Effector memory CD4-positive, alpha-beta T cell (primary cell): ENCODE results near the gene KRT85.

Experiments
- DNase-seq, 3 donors: peaks; one replicate each; pipeline ENCODE4 v3.0.0-alpha.2; 2020
- H3K27ac ChIP-seq: 2 replicates; pipeline ENCODE4 v1.7.0; 2013; ENCODE audit warnings: mild to moderate bottlenecking, low read length, moderate library complexity; ENCODE audit not compliant: insufficient read depth, poor library complexity, severe bottlenecking
- H3K27me3 ChIP-seq: replicated peaks from 2 replicates; pipeline ENCODE4 v1.7.0; 2013; ENCODE audit warnings: mild to moderate bottlenecking, low read length; ENCODE audit not compliant: insufficient read depth, control insufficient read depth, poor library complexity, severe bottlenecking
- H3K36me3 ChIP-seq: 2 replicates; pipeline ENCODE4 v1.7.0; 2013; ENCODE audit warnings: mild to moderate bottlenecking, low read length, moderate library complexity; ENCODE audit not compliant: control insufficient read depth, insufficient read depth
- H3K4me1 ChIP-seq: 2 replicates; pipeline ENCODE4 v1.7.0; 2013; ENCODE audit warnings: low read length, mild to moderate bottlenecking; ENCODE audit not compliant: control insufficient read depth, insufficient read depth, poor library complexity, severe bottlenecking
- H3K4me3 ChIP-seq: 2 replicates; pipeline ENCODE4 v1.7.0; 2013; ENCODE audit warnings: low read length, low read depth, mild to moderate bottlenecking; ENCODE audit not compliant: insufficient read depth, poor library complexity, severe bottlenecking
- H3K9me3 ChIP-seq: 2 replicates; pipeline ENCODE4 v1.7.0; 2013; ENCODE audit warnings: mild to moderate bottlenecking, low read length, moderate library complexity; ENCODE audit not compliant: control insufficient read depth

KRT85 gene

DNA sequence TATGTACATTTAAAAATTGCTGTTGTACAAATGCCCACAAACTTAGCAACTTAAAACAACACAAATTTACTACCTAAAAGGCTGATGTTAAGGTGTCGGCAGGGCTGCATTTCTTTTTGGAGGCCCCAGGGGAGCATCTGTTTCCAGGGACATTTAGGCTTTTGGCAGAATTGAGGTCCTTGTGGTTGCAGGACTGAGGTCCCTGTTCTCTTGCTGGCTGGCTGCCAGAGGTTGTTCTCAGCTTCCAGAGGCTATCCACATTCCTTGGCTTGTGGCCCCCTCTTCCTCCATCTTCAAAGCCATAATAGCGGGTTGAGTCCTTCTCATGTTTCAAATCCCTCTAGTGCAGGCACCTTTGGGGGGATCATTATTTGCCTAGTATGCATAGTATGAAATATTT, 23.7 kb downstream of the KRT85 start:
- Histone ChIP-seq H3K9me3 (no peaks in the 10 kb centered on the region), H3K36me3 (no peaks in the 10 kb centered on the region), H3K27me3 (no peaks in the 10 kb centered on the region), H3K4me3 (no peak overlapping the region), H3K27ac (no peak overlapping the region), H3K4me1 (no peaks in the 10 kb centered on the region)
- DNase-seq: no peak

DNA sequence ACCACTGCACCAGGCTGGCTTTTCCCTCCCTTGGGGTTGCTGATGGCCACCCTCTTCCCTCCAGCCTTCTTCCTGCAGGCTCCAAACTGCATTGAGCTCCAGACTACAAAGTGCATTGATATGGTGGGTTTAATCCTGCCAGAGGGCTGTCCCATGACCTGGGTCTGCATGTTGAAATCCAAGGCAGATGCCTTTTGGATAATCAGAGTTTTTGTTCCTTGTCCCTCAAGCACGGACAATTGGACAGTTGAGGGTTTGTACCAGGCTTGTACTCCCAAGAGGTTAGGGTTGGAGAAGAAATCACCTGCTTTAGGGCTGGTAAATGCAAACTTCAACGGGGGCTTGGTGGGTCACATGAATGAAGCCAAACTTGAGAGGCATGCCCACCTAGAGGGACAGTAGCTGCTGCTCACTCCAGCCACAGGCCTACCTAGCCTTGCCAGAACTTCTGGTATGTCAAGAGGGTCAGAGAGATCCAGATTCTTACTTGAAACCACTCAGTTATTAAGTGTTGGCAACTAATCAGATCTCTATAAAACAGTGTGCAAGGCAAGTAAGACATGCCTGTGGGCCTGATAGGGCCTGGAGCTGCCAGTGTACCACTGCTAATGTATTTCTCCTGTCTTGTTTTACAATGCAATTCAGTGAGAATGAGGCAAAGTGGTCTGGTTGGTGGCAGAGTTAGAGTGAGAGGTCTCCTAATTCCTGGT, 24.3 kb downstream of the KRT85 start:
- H3K36me3 ChIP-seq: no peaks in the 10 kb centered on the region
- H3K9me3 ChIP-seq: no peaks in the 10 kb centered on the region
- no peak overlapping the region for H3K27ac ChIP-seq
- H3K4me3 ChIP-seq: no peak overlapping the region
- no peaks in the 10 kb centered on the region for H3K27me3 ChIP-seq
- DNase-seq: no peak
- no peaks in the 10 kb centered on the region for H3K4me1 ChIP-seq

DNA sequence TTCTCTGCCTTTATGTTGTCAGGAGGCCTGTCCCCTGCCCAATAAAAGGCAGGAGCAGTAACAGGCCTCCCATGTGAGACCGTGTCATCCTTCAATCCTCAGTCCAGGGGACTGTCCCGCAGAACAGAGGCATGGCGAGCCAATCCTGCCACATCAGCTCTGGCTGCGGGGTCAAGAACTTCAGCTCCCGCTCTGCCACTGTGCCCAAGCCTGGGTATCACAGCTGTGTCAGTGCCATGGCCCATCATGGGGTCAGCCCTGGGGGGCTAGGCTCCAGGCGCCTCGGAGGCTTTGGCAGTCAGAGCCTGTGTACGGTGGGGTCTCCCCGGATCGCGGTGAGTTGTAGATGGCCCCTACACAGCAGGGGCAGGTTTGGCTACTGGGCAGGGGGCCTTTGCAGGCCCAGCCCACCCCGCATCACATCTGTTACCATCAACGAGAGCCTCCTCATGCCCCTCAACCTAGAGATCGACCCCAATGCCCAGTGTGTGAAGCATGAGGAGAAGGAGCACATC, 26.2 kb downstream of the KRT85 start:
- Histone ChIP-seq H3K36me3 (no peaks in the 10 kb centered on the region), H3K27ac (no peak overlapping the region), H3K27me3 (no peaks in the 10 kb centered on the region), H3K4me3 (no peak overlapping the region), H3K4me1 (no peaks in the 10 kb centered on the region), H3K9me3 (no peaks in the 10 kb centered on the region)
- no peak for DNase-seq

DNA sequence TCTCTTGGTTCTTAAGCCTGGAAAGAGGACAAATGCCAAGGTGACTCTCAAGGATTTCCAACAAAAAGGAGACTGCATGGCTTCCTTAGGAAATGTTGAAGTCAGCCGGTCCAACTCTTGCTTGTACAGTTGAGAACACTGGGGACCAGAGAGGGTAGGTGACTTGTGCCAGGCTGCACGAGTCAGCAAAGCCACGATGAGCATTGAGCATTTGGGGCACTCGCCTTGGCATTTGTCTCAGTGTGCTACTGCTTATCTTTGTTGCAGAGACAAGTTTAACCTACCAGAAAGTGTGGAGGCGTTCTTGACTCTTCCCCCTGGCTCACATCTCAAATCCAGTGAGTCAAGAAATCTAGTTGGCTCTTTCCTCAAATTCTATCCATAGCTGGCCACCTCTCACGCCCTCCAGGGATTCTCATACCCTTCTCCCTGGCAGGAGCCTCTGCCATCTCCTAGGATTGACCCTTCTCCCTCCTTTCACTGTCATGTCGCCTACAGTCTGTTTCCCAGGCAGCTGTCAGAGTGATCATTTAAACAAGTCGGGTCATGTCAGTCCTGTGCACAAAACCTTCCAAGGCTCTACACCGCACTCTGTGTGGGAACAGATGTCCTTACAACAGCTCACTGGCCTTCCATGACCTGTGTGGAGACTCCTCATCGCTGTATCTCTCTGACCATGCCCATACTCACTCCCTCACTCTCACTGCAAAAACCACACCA, 28.9 kb downstream of the KRT85 start:
- H3K4me3 ChIP-seq: no peak overlapping the region
- no peaks in the 10 kb centered on the region for H3K36me3 ChIP-seq
- no peak overlapping the region for H3K27ac ChIP-seq
- no peaks in the 10 kb centered on the region for H3K9me3 ChIP-seq
- no peaks in the 10 kb centered on the region for H3K4me1 ChIP-seq
- no peak for DNase-seq
- no peaks in the 10 kb centered on the region for H3K27me3 ChIP-seq

DNA sequence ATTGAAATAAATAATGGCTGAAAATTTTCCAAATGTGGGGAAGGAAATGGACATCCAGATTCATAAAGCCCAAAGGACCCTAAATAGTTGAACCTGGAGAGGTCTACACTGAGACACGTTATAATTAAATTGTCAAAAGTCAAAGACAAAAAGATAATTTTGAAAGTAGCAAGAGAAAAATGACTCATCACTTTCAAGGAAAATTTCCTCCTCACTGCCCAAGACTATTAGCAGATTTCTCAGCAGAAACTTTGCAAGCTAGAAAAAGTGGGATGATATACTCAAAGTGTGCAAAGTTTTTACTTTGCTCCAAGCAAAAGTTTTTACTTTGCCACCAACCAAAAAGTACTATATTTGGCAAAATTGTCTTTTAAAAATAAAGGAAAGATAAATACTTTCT, 30.2 kb downstream of the KRT85 start:
- no peaks in the 10 kb centered on the region for H3K9me3 ChIP-seq
- H3K36me3 ChIP-seq: no peaks in the 10 kb centered on the region
- no peaks in the 10 kb centered on the region for H3K4me1 ChIP-seq
- H3K27ac ChIP-seq: no peak overlapping the region
- no peak for DNase-seq
- no peaks in the 10 kb centered on the region for H3K27me3 ChIP-seq
- no peak overlapping the region for H3K4me3 ChIP-seq

DNA sequence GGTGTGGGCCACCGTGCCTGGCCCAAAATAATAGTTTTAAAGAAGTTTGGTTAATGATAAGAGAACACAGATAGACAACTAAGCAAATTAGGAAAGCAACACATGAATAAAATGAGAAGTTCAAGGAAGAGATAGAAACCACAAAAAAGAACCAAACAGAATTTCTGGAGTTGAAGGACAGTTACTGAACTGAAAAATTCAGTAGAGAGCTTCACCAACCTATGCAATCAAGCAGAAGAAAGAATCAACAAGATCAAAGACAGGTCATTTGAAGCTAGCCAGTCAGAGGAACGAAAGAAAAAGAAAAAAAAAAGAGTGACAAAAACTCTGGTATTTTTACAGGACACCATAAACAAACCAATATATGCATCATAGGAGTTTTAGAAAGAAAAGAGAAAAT, 30.6 kb downstream of the KRT85 start:
- no peak for DNase-seq
- H3K27ac ChIP-seq: no peak overlapping the region
- H3K36me3 ChIP-seq: no peaks in the 10 kb centered on the region
- no peaks in the 10 kb centered on the region for H3K27me3 ChIP-seq
- H3K4me1 ChIP-seq: no peaks in the 10 kb centered on the region
- H3K9me3 ChIP-seq: no peaks in the 10 kb centered on the region
- no peak overlapping the region for H3K4me3 ChIP-seq

DNA sequence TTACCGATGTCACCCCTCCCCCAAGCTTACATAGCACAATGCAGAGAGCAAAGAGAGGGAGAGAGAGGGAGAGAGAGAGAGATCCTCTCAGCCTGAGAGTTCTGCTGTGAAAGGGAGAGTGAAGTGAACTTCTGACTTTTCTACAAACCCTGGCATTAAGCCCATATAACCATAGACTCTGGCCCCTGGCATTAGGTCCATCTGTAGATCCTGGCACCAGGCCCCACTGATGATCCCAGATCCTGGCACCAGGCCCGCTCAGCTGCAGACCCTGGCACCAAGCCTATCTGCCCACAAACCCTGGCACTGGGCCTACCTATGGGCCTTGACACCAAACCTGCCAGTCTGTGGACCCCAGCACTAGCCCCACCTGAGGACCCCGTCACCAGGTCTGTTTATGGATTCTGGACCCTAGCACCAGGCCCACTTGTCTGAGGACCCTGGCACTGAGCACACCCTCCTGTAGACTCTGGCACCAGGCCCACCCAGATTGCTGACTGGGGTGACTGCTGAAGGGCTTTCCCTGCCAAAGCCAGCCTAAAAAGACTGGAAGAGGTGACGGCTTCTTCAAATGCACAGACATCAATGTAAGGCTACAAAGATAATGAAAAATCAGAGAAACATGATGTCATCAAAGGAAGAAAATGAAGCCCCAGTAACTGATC, 31.6 kb downstream of the KRT85 start:
- Histone ChIP-seq H3K36me3 (no peaks in the 10 kb centered on the region), H3K9me3 (no peaks in the 10 kb centered on the region), H3K4me3 (no peak overlapping the region), H3K4me1 (no peaks in the 10 kb centered on the region), H3K27ac (no peak overlapping the region), H3K27me3 (no peaks in the 10 kb centered on the region)
- DNase-seq: no peak

DNA sequence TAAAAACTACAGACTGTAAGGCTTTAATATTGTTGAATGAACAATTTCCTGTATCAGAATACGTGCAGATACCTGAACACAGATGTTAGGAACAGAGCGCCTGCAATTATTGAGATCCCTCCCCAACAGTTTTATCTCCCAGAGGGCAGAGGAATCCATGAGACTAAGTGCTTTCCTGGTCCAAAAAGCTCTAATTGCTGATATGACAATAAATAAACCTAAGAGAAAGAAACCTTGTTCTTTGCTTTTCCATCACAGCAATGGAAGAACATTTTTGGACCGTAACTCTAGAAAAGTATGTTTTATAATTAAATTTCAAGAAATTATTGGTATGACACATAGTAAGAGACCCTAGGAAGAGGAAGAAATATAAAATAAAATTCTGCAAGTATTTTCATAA, 33.1 kb downstream of the KRT85 start:
- Histone ChIP-seq H3K4me1 (no peaks in the 10 kb centered on the region), H3K36me3 (no peaks in the 10 kb centered on the region), H3K27ac (no peak overlapping the region), H3K27me3 (no peaks in the 10 kb centered on the region), H3K9me3 (no peaks in the 10 kb centered on the region), H3K4me3 (no peak overlapping the region)
- DNase-seq: no peak

DNA sequence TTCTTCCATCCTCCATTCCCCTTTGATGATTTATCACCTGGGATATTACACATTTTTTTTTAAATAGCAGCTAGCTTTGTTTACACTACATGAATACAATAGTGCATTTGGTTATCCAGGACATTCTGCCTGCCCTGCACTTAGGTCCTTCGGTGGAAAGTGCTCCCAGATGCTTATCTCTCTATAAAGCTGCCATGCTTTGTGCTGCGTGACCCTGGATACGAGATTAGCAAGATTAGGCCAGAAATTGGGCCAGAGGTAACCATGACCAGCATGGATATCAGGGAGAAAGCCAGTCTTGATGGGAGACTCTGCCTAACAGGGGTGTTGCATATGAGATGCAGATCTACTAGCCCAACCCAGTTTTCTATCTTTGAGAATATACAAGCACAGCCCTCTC, 34.0 kb downstream of the KRT85 start:
- no peaks in the 10 kb centered on the region for H3K9me3 ChIP-seq
- no peak overlapping the region for H3K4me3 ChIP-seq
- H3K27me3 ChIP-seq: no peaks in the 10 kb centered on the region
- no peak for DNase-seq
- H3K4me1 ChIP-seq: no peaks in the 10 kb centered on the region
- H3K36me3 ChIP-seq: no peaks in the 10 kb centered on the region
- no peak overlapping the region for H3K27ac ChIP-seq

DNA sequence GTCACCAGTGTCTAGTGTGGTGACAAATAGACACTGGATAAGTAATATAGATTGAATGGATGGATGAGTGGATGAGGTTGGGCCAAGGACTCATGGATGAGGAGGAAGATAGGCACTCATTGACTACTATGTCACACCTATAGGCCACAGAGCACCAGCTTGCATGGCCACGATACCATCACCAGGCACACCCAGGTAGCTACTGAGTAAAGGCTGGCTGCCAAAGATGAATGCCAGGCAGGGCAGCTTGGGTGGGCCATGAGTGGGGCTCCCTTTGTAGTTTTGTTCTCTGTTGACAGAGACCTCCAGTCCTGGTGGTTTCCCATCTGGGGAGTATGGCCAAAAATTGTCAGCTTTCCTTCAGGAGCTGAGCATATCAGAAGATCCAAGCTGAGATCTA, 34.9 kb downstream of the KRT85 start:
- H3K4me1 ChIP-seq: no peaks in the 10 kb centered on the region
- DNase-seq: no peak
- no peaks in the 10 kb centered on the region for H3K27me3 ChIP-seq
- H3K9me3 ChIP-seq: no peaks in the 10 kb centered on the region
- H3K4me3 ChIP-seq: no peak overlapping the region
- no peaks in the 10 kb centered on the region for H3K36me3 ChIP-seq
- no peak overlapping the region for H3K27ac ChIP-seq
